Vagina (tissue), 2 donors: ENCODE results near the gene ZSWIM3. TPM values are rescaled to one million over a fixed set of nuclear protein-coding genes. Genes with fewer than 3 reads are reported as not detected.
"Not testable (repeated sequence)": the region's sequence is repeated elsewhere in the genome, so short reads cannot be mapped to it uniquely, and the experiment has no call there.

ENCODE experiments used
- DNase-seq, 2 donors: peaks; one replicate each; pipeline ENCODE4 v3.0.0-alpha.2; 2017; ENCODE audit errors: extremely low spot score in 2 of 2
- H3K27ac ChIP-seq: fragments of 200-600 bp; sonication (generic); one replicate; pipeline ENCODE4 v1.5.1; 2019
- H3K27me3 ChIP-seq: fragments of 200-600 bp; sonication (generic); one replicate; pipeline ENCODE4 v1.5.1; 2019
- H3K36me3 ChIP-seq, 2 donors: fragments of 200-600 bp; sonication (generic); one replicate each; pipeline ENCODE4 v1.5.1; 2017 to 2019
- H3K4me1 ChIP-seq: fragments of 200-600 bp; sonication (generic); one replicate; pipeline ENCODE4 v1.5.1; 2019
- H3K4me3 ChIP-seq, 2 donors: fragments of 200-600 bp; sonication (generic); 1 replicate in 1 of 2; 2 replicates in 1 of 2; pipeline ENCODE4 v1.5.1; 2016 to 2019
- H3K9me3 ChIP-seq: fragments of 200-600 bp; sonication (generic); one replicate; pipeline ENCODE4 v1.5.1; 2019
- POLR2A ChIP-seq, 2 donors: fragments of 450-650 bp; IDR thresholded peaks; one replicate each; pipeline ENCODE4 v1.6.1; 2017; ENCODE audit warnings: antibody characterized with exemption in 2 of 2, mild to moderate bottlenecking in 2 of 2, moderate library complexity in 2 of 2
- POLR2AphosphoS5 ChIP-seq, 2 donors: sonication (generic); formaldehyde crosslinking; IDR thresholded peaks; one replicate each; pipeline ENCODE4 v1.9.0; 2017; ENCODE audit warnings: antibody characterized with exemption in 2 of 2, mild to moderate bottlenecking in 2 of 2, low read depth in 1 of 2; ENCODE audit not compliant: insufficient read depth in 1 of 2
- intact Hi-C: fragments of 100-400 bp; cut with DNase I; formaldehyde crosslinking; loops from one replicate; pipeline ENCODE4 v1.15.1; 2023
- total RNA-seq: library from RNA; depleted of rRNA; stranded (reverse); fragments of >200 nt; gene quantifications from one replicate; pipeline ENCODE4 v1.2.3, GENCODE V29; 2016
- TF ChIP-seq, protein P1 (sequence below), 3 experiments: fragments of 450-650 bp in 2 of 3; fragments of 200-600 bp in 1 of 3; sonication (generic) in 1 of 3; IDR thresholded peaks; one replicate each; pipeline ENCODE4 v1.5.1; 2017 to 2019; ENCODE audit warnings: antibody characterized with exemption in 3 of 3, mild to moderate bottlenecking in 2 of 3, moderate library complexity in 2 of 3

Gene ZSWIM3
- total RNA-seq, 1 donor from 2014 or later: 2.9 TPM

- Histone ChIP-seq H3K9me3 (no peaks in the 10 kb centered on the region), H3K4me1 (peaks cover 47% of the 10 kb centered on the region), H3K27ac (peak overlapping the region; percentile 91), H3K4me3 (no peak overlapping the region), H3K36me3 (no peaks in the 10 kb centered on the region), H3K27me3 (no peaks in the 10 kb centered on the region)
- intact Hi-C loops: no loop called here
- DNase-seq: no peak
- TF ChIP-seq POLR2AphosphoS5 (IDR thresholded peaks at IDR 0.05; ENCODE audit: insufficient read depth in 1 of 2, low read depth in 1 of 2) (no peak), POLR2A (IDR thresholded peaks at IDR 0.05) (no peak)
- TF ChIP-seq, protein P1, sequence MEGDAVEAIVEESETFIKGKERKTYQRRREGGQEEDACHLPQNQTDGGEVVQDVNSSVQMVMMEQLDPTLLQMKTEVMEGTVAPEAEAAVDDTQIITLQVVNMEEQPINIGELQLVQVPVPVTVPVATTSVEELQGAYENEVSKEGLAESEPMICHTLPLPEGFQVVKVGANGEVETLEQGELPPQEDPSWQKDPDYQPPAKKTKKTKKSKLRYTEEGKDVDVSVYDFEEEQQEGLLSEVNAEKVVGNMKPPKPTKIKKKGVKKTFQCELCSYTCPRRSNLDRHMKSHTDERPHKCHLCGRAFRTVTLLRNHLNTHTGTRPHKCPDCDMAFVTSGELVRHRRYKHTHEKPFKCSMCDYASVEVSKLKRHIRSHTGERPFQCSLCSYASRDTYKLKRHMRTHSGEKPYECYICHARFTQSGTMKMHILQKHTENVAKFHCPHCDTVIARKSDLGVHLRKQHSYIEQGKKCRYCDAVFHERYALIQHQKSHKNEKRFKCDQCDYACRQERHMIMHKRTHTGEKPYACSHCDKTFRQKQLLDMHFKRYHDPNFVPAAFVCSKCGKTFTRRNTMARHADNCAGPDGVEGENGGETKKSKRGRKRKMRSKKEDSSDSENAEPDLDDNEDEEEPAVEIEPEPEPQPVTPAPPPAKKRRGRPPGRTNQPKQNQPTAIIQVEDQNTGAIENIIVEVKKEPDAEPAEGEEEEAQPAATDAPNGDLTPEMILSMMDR (IDR thresholded peaks at IDR 0.05): no peak
These were observed 30.9 kb upstream of the ZSWIM3 start for GRCh38 chr20:45826381-45827019.

DNA sequence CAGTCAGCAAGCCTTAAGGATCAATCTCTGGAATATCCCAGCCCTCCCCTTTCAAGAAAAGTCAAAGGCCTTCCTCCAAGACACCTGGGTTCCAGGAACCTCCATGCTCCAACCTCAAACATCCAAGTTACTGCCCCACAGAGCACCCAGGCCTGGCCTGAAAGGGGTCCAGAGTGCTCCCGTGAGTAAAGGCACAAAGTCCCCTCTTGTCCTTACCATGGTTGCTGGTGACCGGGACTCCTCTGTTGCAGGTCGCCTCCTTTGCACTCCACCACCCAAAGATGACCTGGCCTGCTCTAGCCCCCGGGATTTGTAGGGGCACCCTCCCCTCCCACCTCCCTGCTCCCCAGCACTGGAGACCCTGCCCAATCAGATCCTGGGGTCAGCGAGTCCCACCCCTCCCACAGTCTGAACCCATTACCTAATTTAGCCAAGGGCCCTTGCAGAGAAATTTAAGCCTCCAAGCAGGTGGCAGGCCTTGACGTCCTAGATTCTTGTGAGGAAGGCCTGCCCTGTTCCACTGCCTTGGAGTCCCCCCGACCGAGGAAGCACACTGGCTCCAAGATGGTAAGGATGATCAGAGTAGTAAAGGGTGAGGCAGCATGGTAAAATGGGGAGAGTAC, 30.3 kb upstream of the ZSWIM3 start, which contains the start of gene TNNC2:
TSS of gene TNNC2 (minus strand) at position 283 of the 623 bp plus-strand sequence. CDS start at position 219, 64 bp downstream.
- Histone ChIP-seq H3K27ac (peak within 1 kb of the TSS; percentile 91), H3K27me3 (no peaks in the 10 kb centered on the region), H3K4me3 (no peak within 1 kb of the TSS), H3K4me1 (peaks cover 51% of the 10 kb centered on the region), H3K36me3 (no peaks in the 10 kb centered on the region), H3K9me3 (no peaks in the 10 kb centered on the region)
- no peak for DNase-seq
- intact Hi-C loops: no loop called here
- TF ChIP-seq, protein P1 (IDR thresholded peaks at IDR 0.05): no peak
- TF ChIP-seq POLR2A (IDR thresholded peaks at IDR 0.05) (no peak), POLR2AphosphoS5 (IDR thresholded peaks at IDR 0.05; ENCODE audit: insufficient read depth in 1 of 2, low read depth in 1 of 2) (no peak)

DNA sequence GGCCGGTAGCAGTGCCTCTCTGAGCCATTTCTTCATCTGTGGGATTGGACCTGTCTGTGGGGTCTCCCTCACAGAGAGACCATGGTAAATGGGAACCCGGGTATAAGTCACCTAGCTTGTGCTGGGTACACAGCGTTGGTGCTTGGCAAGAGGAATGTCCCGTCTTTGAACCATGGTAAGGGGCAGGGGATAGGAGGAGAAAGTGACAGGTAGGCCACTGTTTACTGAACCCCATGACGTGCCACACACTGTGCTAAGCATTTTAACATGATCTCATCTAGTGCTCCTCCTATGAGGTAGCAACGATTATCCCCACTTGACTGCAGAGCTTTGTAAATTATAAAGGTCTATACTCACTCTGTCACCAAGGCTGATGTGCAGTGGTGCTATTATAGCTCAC, 29.7 kb upstream of the ZSWIM3 start:
- TF ChIP-seq POLR2A (IDR thresholded peaks at IDR 0.05) (no peak), POLR2AphosphoS5 (IDR thresholded peaks at IDR 0.05; ENCODE audit: insufficient read depth in 1 of 2, low read depth in 1 of 2) (no peak)
- TF ChIP-seq, protein P1 (IDR thresholded peaks at IDR 0.05): no peak
- H3K4me1 ChIP-seq: peaks cover 52% of the 10 kb centered on the region
- H3K36me3 ChIP-seq: no peaks in the 10 kb centered on the region
- H3K9me3 ChIP-seq: no peaks in the 10 kb centered on the region
- DNase-seq: no peak
- intact Hi-C loops: no loop called here
- H3K27ac ChIP-seq: peak overlapping the region; percentile 91
- no peak overlapping the region for H3K4me3 ChIP-seq
- no peaks in the 10 kb centered on the region for H3K27me3 ChIP-seq

DNA sequence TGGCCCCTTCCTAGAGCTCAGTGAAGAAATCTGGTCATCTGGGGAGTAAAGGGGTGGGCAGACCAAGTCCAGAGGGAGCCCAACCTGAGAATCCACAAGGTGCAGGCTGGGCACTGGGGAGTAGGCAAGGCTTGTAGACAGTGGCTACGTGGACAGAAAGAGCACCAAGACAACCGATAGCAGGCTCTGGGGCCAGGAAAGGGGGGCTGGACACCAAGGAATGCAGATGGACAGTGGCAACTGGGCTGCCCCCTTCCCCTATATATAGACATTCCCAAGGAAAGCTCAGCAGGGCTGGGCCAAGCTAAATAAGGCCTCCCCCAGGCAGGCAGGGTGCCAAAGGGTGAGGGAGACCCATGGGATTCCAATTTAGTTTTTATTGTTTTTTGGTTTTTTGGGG, 28.8 kb upstream of the ZSWIM3 start:
- Histone ChIP-seq H3K4me3 (no peak overlapping the region), H3K36me3 (no peaks in the 10 kb centered on the region), H3K4me1 (peaks cover 50% of the 10 kb centered on the region), H3K27ac (peak overlapping the region; percentile 91), H3K9me3 (no peaks in the 10 kb centered on the region), H3K27me3 (no peaks in the 10 kb centered on the region)
- TF ChIP-seq POLR2AphosphoS5 (IDR thresholded peaks at IDR 0.05; ENCODE audit: insufficient read depth in 1 of 2, low read depth in 1 of 2): peak in 1 of 2 donors; percentile 23
- TF ChIP-seq, protein P1 (IDR thresholded peaks at IDR 0.05): no peak
- intact Hi-C loops: no loop called here
- DNase-seq: no peak

- H3K36me3 ChIP-seq, H3K9me3 ChIP-seq, H3K27me3 ChIP-seq, DNase-seq, H3K4me3 ChIP-seq, intact Hi-C loops: not testable (repeated sequence)
- Histone ChIP-seq H3K4me1 (peaks cover 46% of the 10 kb centered on the region), H3K27ac (peak overlapping the region; percentile 91)
These were observed 27.7 kb upstream of the ZSWIM3 start for GRCh38 chr20:45829673-45830106.
